ENCODE results near the gene MRPL18.
"Not testable (repeated sequence)": the region's sequence is repeated elsewhere in the genome, so short reads cannot be mapped to it uniquely, and the experiment has no call there.

The MRPL18 gene

GRCh38 chr6:159790149-159790955 lies at the start of gene MRPL18:
MRPL18 (plus strand) TSS chr6:159790467; CDS start chr6:159790588, 121 bp downstream.
- Histone ChIP-seq H3K9me3 (ENCODE audit: control insufficient read depth, low read length) (no peaks in the 10 kb centered on the region), H3K9ac (ENCODE audit: low read length) (peak within 1 kb of the TSS; percentile 96), H3K36me3 (ENCODE audit: control insufficient read depth, insufficient read depth, low read length, severe bottlenecking) (peaks cover 42% of the 10 kb centered on the region), H3K4me3 (ENCODE audit: low read length) (peak within 1 kb of the TSS; percentile 95), H3K4me1 (ENCODE audit: control insufficient read depth, insufficient read depth, low read length) (peaks cover 44% of the 10 kb centered on the region), H3K27me3 (replicated peaks; ENCODE audit: control insufficient read depth, insufficient read depth, low read length) (no peaks in the 10 kb centered on the region)
- DNase-seq (ENCODE audit: low read depth): peak; percentile 98

GRCh38 chr6:159742165-159742564 lies 48.1 kb upstream of the MRPL18 start:
- Histone ChIP-seq H3K9me3 (ENCODE audit: control insufficient read depth, low read length) (no peaks in the 10 kb centered on the region), H3K9ac (ENCODE audit: low read length) (no peak overlapping the region), H3K36me3 (ENCODE audit: control insufficient read depth, insufficient read depth, low read length, severe bottlenecking) (peaks cover 98% of the 10 kb centered on the region), H3K27me3 (replicated peaks; ENCODE audit: control insufficient read depth, insufficient read depth, low read length) (no peaks in the 10 kb centered on the region), H3K4me1 (ENCODE audit: control insufficient read depth, insufficient read depth, low read length) (peaks cover 12% of the 10 kb centered on the region), H3K4me3 (ENCODE audit: low read length) (no peak overlapping the region)
- no peak for DNase-seq (ENCODE audit: low read depth)

GRCh38 chr6:159745081-159745480 lies 45.2 kb upstream of the MRPL18 start:
- no peak for DNase-seq (ENCODE audit: low read depth)
- Histone ChIP-seq H3K9me3 (ENCODE audit: control insufficient read depth, low read length) (no peaks in the 10 kb centered on the region), H3K4me3 (ENCODE audit: low read length) (no peak overlapping the region), H3K4me1 (ENCODE audit: control insufficient read depth, insufficient read depth, low read length) (no peaks in the 10 kb centered on the region), H3K9ac (ENCODE audit: low read length) (no peak overlapping the region), H3K27me3 (replicated peaks; ENCODE audit: control insufficient read depth, insufficient read depth, low read length) (no peaks in the 10 kb centered on the region), H3K36me3 (ENCODE audit: control insufficient read depth, insufficient read depth, low read length, severe bottlenecking) (peaks cover 98% of the 10 kb centered on the region)

- H3K9ac ChIP-seq (ENCODE audit: low read length): no peak overlapping the region
- no peak overlapping the region for H3K4me3 ChIP-seq (ENCODE audit: low read length)
- DNase-seq (ENCODE audit: low read depth): no peak
- H3K27me3 ChIP-seq (replicated peaks; ENCODE audit: control insufficient read depth, insufficient read depth, low read length): no peaks in the 10 kb centered on the region
- no peaks in the 10 kb centered on the region for H3K9me3 ChIP-seq (ENCODE audit: control insufficient read depth, low read length)
- H3K36me3 ChIP-seq (ENCODE audit: control insufficient read depth, insufficient read depth, low read length, severe bottlenecking): peaks cover 100% of the 10 kb centered on the region
- H3K4me1 ChIP-seq (ENCODE audit: control insufficient read depth, insufficient read depth, low read length): peaks cover 5% of the 10 kb centered on the region
These were observed 43.5 kb upstream of the MRPL18 start for GRCh38 chr6:159746759-159747158.

- H3K27me3 ChIP-seq (replicated peaks; ENCODE audit: control insufficient read depth, insufficient read depth, low read length); H3K9me3 ChIP-seq (ENCODE audit: control insufficient read depth, low read length); H3K9ac ChIP-seq (ENCODE audit: low read length); H3K4me3 ChIP-seq (ENCODE audit: low read length); DNase-seq (ENCODE audit: low read depth): not testable (repeated sequence)
- Histone ChIP-seq H3K4me1 (ENCODE audit: control insufficient read depth, insufficient read depth, low read length) (peaks cover 13% of the 10 kb centered on the region), H3K36me3 (ENCODE audit: control insufficient read depth, insufficient read depth, low read length, severe bottlenecking) (peaks cover 98% of the 10 kb centered on the region)
These were observed 42.1 kb upstream of the MRPL18 start for GRCh38 chr6:159748127-159748526.

- peaks cover 94% of the 10 kb centered on the region for H3K36me3 ChIP-seq (ENCODE audit: control insufficient read depth, insufficient read depth, low read length, severe bottlenecking)
These were observed 38.8 kb upstream of the MRPL18 start for GRCh38 chr6:159751448-159751847.

GRCh38 chr6:159753081-159753872 lies 37.0 kb upstream of the MRPL18 start:
- H3K36me3 ChIP-seq (ENCODE audit: control insufficient read depth, insufficient read depth, low read length, severe bottlenecking): peaks cover 94% of the 10 kb centered on the region

More at GRCh38 chr6:159751448-159751847, 38.8 kb upstream of the MRPL18 start:
- no peaks in the 10 kb centered on the region for H3K27me3 ChIP-seq (replicated peaks; ENCODE audit: control insufficient read depth, insufficient read depth, low read length)
- H3K9me3 ChIP-seq (ENCODE audit: control insufficient read depth, low read length): no peaks in the 10 kb centered on the region
- H3K4me3 ChIP-seq (ENCODE audit: low read length): no peak overlapping the region
- no peak overlapping the region for H3K9ac ChIP-seq (ENCODE audit: low read length)
- peaks cover 38% of the 10 kb centered on the region for H3K4me1 ChIP-seq (ENCODE audit: control insufficient read depth, insufficient read depth, low read length)
- no peak for DNase-seq (ENCODE audit: low read depth)

GRCh38 chr6:159754401-159754800 lies 35.9 kb upstream of the MRPL18 start:
- Histone ChIP-seq H3K27me3 (replicated peaks; ENCODE audit: control insufficient read depth, insufficient read depth, low read length) (no peaks in the 10 kb centered on the region), H3K36me3 (ENCODE audit: control insufficient read depth, insufficient read depth, low read length, severe bottlenecking) (peaks cover 89% of the 10 kb centered on the region), H3K9ac (ENCODE audit: low read length) (peak overlapping the region; percentile 44), H3K4me3 (ENCODE audit: low read length) (no peak overlapping the region), H3K4me1 (ENCODE audit: control insufficient read depth, insufficient read depth, low read length) (peaks cover 42% of the 10 kb centered on the region), H3K9me3 (ENCODE audit: control insufficient read depth, low read length) (no peaks in the 10 kb centered on the region)
- DNase-seq (ENCODE audit: low read depth): no peak

More at GRCh38 chr6:159753081-159753872, 37.0 kb upstream of the MRPL18 start:
- Histone ChIP-seq H3K9me3 (ENCODE audit: control insufficient read depth, low read length) (no peaks in the 10 kb centered on the region), H3K27me3 (replicated peaks; ENCODE audit: control insufficient read depth, insufficient read depth, low read length) (no peaks in the 10 kb centered on the region), H3K4me1 (ENCODE audit: control insufficient read depth, insufficient read depth, low read length) (peaks cover 38% of the 10 kb centered on the region), H3K4me3 (ENCODE audit: low read length) (peak overlapping the region; percentile 22), H3K9ac (ENCODE audit: low read length) (peak overlapping the region; percentile 27)
- no peak for DNase-seq (ENCODE audit: low read depth)

- peak overlapping the region; percentile 44 for H3K9ac ChIP-seq (ENCODE audit: low read length)
- no peaks in the 10 kb centered on the region for H3K9me3 ChIP-seq (ENCODE audit: control insufficient read depth, low read length)
- H3K36me3 ChIP-seq (ENCODE audit: control insufficient read depth, insufficient read depth, low read length, severe bottlenecking): peaks cover 80% of the 10 kb centered on the region
- peak overlapping the region; percentile 5 for H3K4me3 ChIP-seq (ENCODE audit: low read length)
- no peak for DNase-seq (ENCODE audit: low read depth)
- H3K27me3 ChIP-seq (replicated peaks; ENCODE audit: control insufficient read depth, insufficient read depth, low read length): no peaks in the 10 kb centered on the region
- H3K4me1 ChIP-seq (ENCODE audit: control insufficient read depth, insufficient read depth, low read length): peaks cover 50% of the 10 kb centered on the region
These were observed 35.0 kb upstream of the MRPL18 start for GRCh38 chr6:159754959-159755914.

- H3K27me3 ChIP-seq (replicated peaks; ENCODE audit: control insufficient read depth, insufficient read depth, low read length): no peaks in the 10 kb centered on the region
- H3K9ac ChIP-seq (ENCODE audit: low read length): no peak overlapping the region
- DNase-seq (ENCODE audit: low read depth): no peak
- H3K36me3 ChIP-seq (ENCODE audit: control insufficient read depth, insufficient read depth, low read length, severe bottlenecking): peaks cover 67% of the 10 kb centered on the region
- no peaks in the 10 kb centered on the region for H3K9me3 ChIP-seq (ENCODE audit: control insufficient read depth, low read length)
- peaks cover 58% of the 10 kb centered on the region for H3K4me1 ChIP-seq (ENCODE audit: control insufficient read depth, insufficient read depth, low read length)
- no peak overlapping the region for H3K4me3 ChIP-seq (ENCODE audit: low read length)
These were observed 33.8 kb upstream of the MRPL18 start for GRCh38 chr6:159756508-159756907.

Data from adipocyte (in vitro differentiated cells).